Retinal pigment epithelial cell (primary cell): ENCODE results near the gene SHMT2.

ENCODE experiments used
- DNase-seq: peaks from one replicate; pipeline ENCODE4 v3.0.0-alpha.2; 2010; ENCODE audit warnings: low read depth
- H3K4me3 ChIP-seq: 2 replicates; pipeline ENCODE4 v1.5.1; 2011; ENCODE audit warnings: mild to moderate bottlenecking, low read length, control low read depth, moderate library complexity
- CTCF ChIP-seq: conservative IDR thresholded peaks from 2 replicates; pipeline ENCODE4 v1.5.1; 2011; ENCODE audit warnings: low read depth, low read length, control low read depth, inconsistent platforms

SHMT2 gene

GRCh38 chr12:57185403-57185802, 44.1 kb upstream of the SHMT2 start:
- H3K4me3 ChIP-seq: no peak overlapping the region
- no peak for TF ChIP-seq CTCF
- no peak for DNase-seq

GRCh38 chr12:57185906-57186508, 43.5 kb upstream of the SHMT2 start:
- no peak overlapping the region for H3K4me3 ChIP-seq
- DNase-seq: no peak
- TF ChIP-seq CTCF: no peak

- H3K4me3 ChIP-seq: no peak overlapping the region
- no peak for DNase-seq
- no peak for TF ChIP-seq CTCF
Measured at GRCh38 chr12:57187222-57188089, 42.1 kb upstream of the SHMT2 start.

- no peak for DNase-seq
- no peak for TF ChIP-seq CTCF
- H3K4me3 ChIP-seq: no peak overlapping the region
Measured at GRCh38 chr12:57188090-57188425, 41.5 kb upstream of the SHMT2 start.

- TF ChIP-seq CTCF: no peak
- H3K4me3 ChIP-seq: no peak overlapping the region
- DNase-seq: no peak
Measured at GRCh38 chr12:57190037-57190436, 39.5 kb upstream of the SHMT2 start.

- H3K4me3 ChIP-seq: no peak overlapping the region
- no peak for TF ChIP-seq CTCF
- DNase-seq: no peak
Measured at GRCh38 chr12:57190821-57191220, 38.7 kb upstream of the SHMT2 start.

GRCh38 chr12:57191410-57191809, 38.1 kb upstream of the SHMT2 start:
- no peak for DNase-seq
- TF ChIP-seq CTCF: no peak
- no peak overlapping the region for H3K4me3 ChIP-seq
